Testis (tissue), 3 donors: Measurements from ENCODE around the gene FCHSD2. TPM values are rescaled to one million over a fixed set of nuclear protein-coding genes. Genes with fewer than 3 reads are reported as not detected.
"Not testable (repeated sequence)": the region's sequence is repeated elsewhere in the genome, so short reads cannot be mapped to it uniquely, and the experiment has no call there.

ENCODE experiments used
- DNase-seq: peaks from one replicate; pipeline ENCODE4 v3.0.0-alpha.2; 2019
- H3K27ac ChIP-seq, 2 donors: fragments of 200-600 bp; sonication (generic); one replicate each; pipeline ENCODE4 v1.5.1; 2019
- H3K27me3 ChIP-seq: fragments of 200-600 bp; sonication (generic); one replicate; pipeline ENCODE4 v1.5.1; 2019
- H3K36me3 ChIP-seq: fragments of 200-600 bp; sonication (generic); one replicate; pipeline ENCODE4 v1.5.1; 2017; ENCODE audit warnings: low read depth; ENCODE audit errors: missing control alignments
- H3K4me1 ChIP-seq: fragments of 200-600 bp; sonication (generic); one replicate; pipeline ENCODE4 v1.5.1; 2019
- H3K4me3 ChIP-seq, 2 donors: fragments of 200-600 bp; sonication (generic); one replicate each; pipeline ENCODE4 v1.5.1; 2017 to 2019
- H3K9me3 ChIP-seq: fragments of 200-600 bp; sonication (generic); one replicate; pipeline ENCODE4 v1.5.1; 2017
- CTCF ChIP-seq, 3 experiments: fragments of 450-650 bp in 2 of 3; fragments of 200-600 bp in 1 of 3; sonication (generic) in 1 of 3; IDR thresholded peaks; one replicate each; pipeline ENCODE4 v1.5.1; 2016 to 2019; ENCODE audit warnings: antibody characterized with exemption in 3 of 3, mild to moderate bottlenecking in 2 of 3, moderate library complexity in 1 of 3
- POLR2A ChIP-seq: fragments of 450-650 bp; IDR thresholded peaks from one replicate; pipeline ENCODE4 v1.6.1; 2017; ENCODE audit warnings: antibody characterized with exemption, mild to moderate bottlenecking, moderate library complexity
- WGBS, 2 donors: methylation state at CpG; one replicate each; pipeline ENCODE4 v1.1.5; 2018; 5-methylcytosine and 5-hydroxymethylcytosine counted together
- intact Hi-C: fragments of 100-400 bp; cut with DNase I; formaldehyde crosslinking; loops from one replicate; pipeline ENCODE4 v1.15.1; 2023; ENCODE audit warnings: low total_unique reads
- polyA plus RNA-seq: library from polyadenylated mRNA; stranded (reverse); fragments of 350-450 nt; fragmentation: Illumina TruSeq; extraction: RNeasy Lipid Tissue Mini Kit (QIAGEN cat#74804); gene quantifications from one replicate; pipeline ENCODE4 v1.2.3, GENCODE V29; 2014; ENCODE audit warnings: low read depth, low replicate concordance; ENCODE audit not compliant: insufficient read depth
- total RNA-seq, 2 donors: library from RNA; depleted of rRNA; stranded (reverse); fragments of >200 nt; gene quantifications; one replicate each; pipeline ENCODE4 v1.2.3, GENCODE V29; 2016

Gene FCHSD2
- total and polyA plus RNA-seq, 3 donors from 2014 or later = 44.0 to 69.6 (median 65.9) TPM

- Histone ChIP-seq H3K9me3 (no peaks in the 10 kb centered on the region), H3K27ac (no peak overlapping the region), H3K4me1 (peaks cover 3% of the 10 kb centered on the region), H3K27me3 (no peaks in the 10 kb centered on the region), H3K4me3 (no peak overlapping the region), H3K36me3 (no peaks in the 10 kb centered on the region)
- TF ChIP-seq POLR2A (no peak), CTCF (IDR thresholded peaks at IDR 0.05) (no peak)
- intact Hi-C loops = no loop called here
- no peak for DNase-seq
Measured at GRCh38 chr11:73077454-73077853, 64.7 kb downstream of the FCHSD2 start.

GRCh38 chr11:73074319-73074718 lies 67.8 kb downstream of the FCHSD2 start:
- Histone ChIP-seq H3K9me3 (no peaks in the 10 kb centered on the region), H3K4me1 (peaks cover 3% of the 10 kb centered on the region), H3K36me3 (no peaks in the 10 kb centered on the region), H3K27me3 (no peaks in the 10 kb centered on the region), H3K4me3 (no peak overlapping the region), H3K27ac (no peak overlapping the region)
- WGBS, 2 donors = 88 to 92% methylated on average over 1 of the region's 1 CpG
- TF ChIP-seq CTCF (IDR thresholded peaks at IDR 0.05) (no peak), POLR2A (no peak)
- intact Hi-C loops = no loop called here
- no peak for DNase-seq

- TF ChIP-seq CTCF (IDR thresholded peaks at IDR 0.05) = no peak
- no peak for TF ChIP-seq POLR2A
Measured at GRCh38 chr11:73072935-73073481, 69.1 kb downstream of the FCHSD2 start.

GRCh38 chr11:73070653-73071052 lies 71.5 kb downstream of the FCHSD2 start:
- intact Hi-C loops = no loop called here
- no peak for TF ChIP-seq CTCF (IDR thresholded peaks at IDR 0.05)
- no peak for TF ChIP-seq POLR2A
- H3K36me3 ChIP-seq = no peaks in the 10 kb centered on the region
- WGBS, 2 donors = 98 to 100% methylated on average over 3 of the region's 3 CpGs
- H3K9me3 ChIP-seq = no peaks in the 10 kb centered on the region
- DNase-seq = no peak
- H3K4me1 ChIP-seq = peaks cover 3% of the 10 kb centered on the region
- no peak overlapping the region for H3K4me3 ChIP-seq
- no peak overlapping the region for H3K27ac ChIP-seq
- no peaks in the 10 kb centered on the region for H3K27me3 ChIP-seq

More at GRCh38 chr11:73072935-73073481, 69.1 kb downstream of the FCHSD2 start:
- Histone ChIP-seq H3K36me3 (no peaks in the 10 kb centered on the region), H3K4me3 (no peak overlapping the region), H3K27me3 (no peaks in the 10 kb centered on the region), H3K4me1 (peaks cover 3% of the 10 kb centered on the region), H3K9me3 (no peaks in the 10 kb centered on the region), H3K27ac (peak overlapping the region in 1 of 2 donors; percentile 67)
- peak; percentile 22 for DNase-seq
- intact Hi-C loops = no loop called here
- 22 to 25% methylated on average over 2 of the region's 2 CpGs for WGBS, 2 donors

- intact Hi-C loops, H3K9me3 ChIP-seq, H3K36me3 ChIP-seq, H3K4me1 ChIP-seq, H3K27me3 ChIP-seq, H3K4me3 ChIP-seq, DNase-seq, H3K27ac ChIP-seq: not testable (repeated sequence)
- WGBS, 2 donors = 89 to 100% methylated on average over 3 of the region's 3 CpGs
Measured at GRCh38 chr11:73061857-73062424, 80.2 kb downstream of the FCHSD2 start.

GRCh38 chr11:73061434-73061833 lies 80.7 kb downstream of the FCHSD2 start:
- DNase-seq, H3K4me1 ChIP-seq, intact Hi-C loops, H3K27ac ChIP-seq, H3K4me3 ChIP-seq, H3K9me3 ChIP-seq, H3K27me3 ChIP-seq, H3K36me3 ChIP-seq: not testable (repeated sequence)
- WGBS, 2 donors = 89 to 96% methylated on average over 9 to 10 of the region's 10 CpGs
